CD4-positive, alpha-beta T cell treated with Interleukin-17A for 4 hours (primary cell): ENCODE measurements around the gene NARS2.
A peak's percentile ranks its signal among the peaks of the same experiment; 100 is the strongest.
"Not testable (repeated sequence)": the region's sequence is repeated elsewhere in the genome, so short reads cannot be mapped to it uniquely, and the experiment has no call there.

Experiments
- DNase-seq: peaks from one replicate; pipeline ENCODE4 v3.0.0-alpha.2; 2020; ENCODE audit warnings: mixed read lengths

Gene NARS2

GRCh38 chr11:78575478-78575877 lies 814 bp upstream of the NARS2 start:
- DNase-seq, result no peak

GRCh38 chr11:78573681-78574080 lies 983 bp downstream of the NARS2 start:
- DNase-seq, result no peak

GRCh38 chr11:78573271-78573670 lies 1.4 kb downstream of the NARS2 start:
- DNase-seq, result no peak

GRCh38 chr11:78572394-78572793 lies 2.3 kb downstream of the NARS2 start:
- no peak for DNase-seq

GRCh38 chr11:78570031-78570430 lies 4.6 kb downstream of the NARS2 start:
- no peak for DNase-seq

- no peak for DNase-seq
Observed at GRCh38 chr11:78567209-78567608, 7.5 kb downstream of the NARS2 start.

GRCh38 chr11:78564490-78565467 lies 9.9 kb downstream of the NARS2 start:
- DNase-seq, result peak; percentile 54

- DNase-seq, result not testable (repeated sequence)
Observed at GRCh38 chr11:78564037-78564436, 10.6 kb downstream of the NARS2 start.

GRCh38 chr11:78563090-78563489 lies 11.6 kb downstream of the NARS2 start:
- not testable (repeated sequence) for DNase-seq

GRCh38 chr11:78562398-78562797 lies 12.3 kb downstream of the NARS2 start:
- DNase-seq, result no peak

GRCh38 chr11:78560826-78561484 lies 13.7 kb downstream of the NARS2 start:
- DNase-seq, result no peak

GRCh38 chr11:78560153-78560552 lies 14.5 kb downstream of the NARS2 start:
- DNase-seq, result no peak

- DNase-seq, result no peak
Observed at GRCh38 chr11:78557236-78557635, 17.4 kb downstream of the NARS2 start.

- no peak for DNase-seq
Observed at GRCh38 chr11:78555592-78555991, 19.1 kb downstream of the NARS2 start.

- DNase-seq, result no peak
Observed at GRCh38 chr11:78552881-78553280, 21.8 kb downstream of the NARS2 start.

GRCh38 chr11:78552139-78552538 lies 22.5 kb downstream of the NARS2 start:
- not testable (repeated sequence) for DNase-seq

GRCh38 chr11:78551066-78551465 lies 23.6 kb downstream of the NARS2 start:
- no peak for DNase-seq

- no peak for DNase-seq
Observed at GRCh38 chr11:78549624-78550409, 24.8 kb downstream of the NARS2 start.

- no peak for DNase-seq
Observed at GRCh38 chr11:78548911-78549590, 25.6 kb downstream of the NARS2 start.

- DNase-seq, result no peak
Observed at GRCh38 chr11:78547931-78548705, 26.5 kb downstream of the NARS2 start.

GRCh38 chr11:78542007-78542406 lies 32.7 kb downstream of the NARS2 start:
- DNase-seq, result no peak

GRCh38 chr11:78541537-78541936 lies 33.1 kb downstream of the NARS2 start:
- DNase-seq, result no peak
